GM06990 (cell line): ENCODE results near the gene ANKRD33B.

Experiments used
- DNase-seq: peaks from one replicate; pipeline ENCODE4 v3.0.0-alpha.2; 2011; ENCODE audit not compliant: insufficient read length; ENCODE audit errors: extremely low read depth
- H3K27me3 ChIP-seq: replicated peaks from 2 replicates; pipeline ENCODE4 v1.6.0; 2011; ENCODE audit warnings: low read length; ENCODE audit not compliant: control insufficient read depth, insufficient read depth
- H3K36me3 ChIP-seq: 2 replicates; pipeline ENCODE4 v1.5.1; 2011; ENCODE audit warnings: low read length; ENCODE audit not compliant: control insufficient read depth, insufficient read depth
- H3K4me3 ChIP-seq: replicated peaks from 2 replicates; pipeline ENCODE4 v1.5.1; 2011; ENCODE audit warnings: low read depth, mild to moderate bottlenecking, control low read depth, low read length
- TF ChIP-seq, protein P1 (sequence below): IDR thresholded peaks from 2 replicates; pipeline ENCODE4 v1.5.1; 2011; ENCODE audit warnings: low read length, control low read depth, mild to moderate bottlenecking, inconsistent platforms; ENCODE audit not compliant: insufficient read depth, poor library complexity, severe bottlenecking

ANKRD33B gene

DNA sequence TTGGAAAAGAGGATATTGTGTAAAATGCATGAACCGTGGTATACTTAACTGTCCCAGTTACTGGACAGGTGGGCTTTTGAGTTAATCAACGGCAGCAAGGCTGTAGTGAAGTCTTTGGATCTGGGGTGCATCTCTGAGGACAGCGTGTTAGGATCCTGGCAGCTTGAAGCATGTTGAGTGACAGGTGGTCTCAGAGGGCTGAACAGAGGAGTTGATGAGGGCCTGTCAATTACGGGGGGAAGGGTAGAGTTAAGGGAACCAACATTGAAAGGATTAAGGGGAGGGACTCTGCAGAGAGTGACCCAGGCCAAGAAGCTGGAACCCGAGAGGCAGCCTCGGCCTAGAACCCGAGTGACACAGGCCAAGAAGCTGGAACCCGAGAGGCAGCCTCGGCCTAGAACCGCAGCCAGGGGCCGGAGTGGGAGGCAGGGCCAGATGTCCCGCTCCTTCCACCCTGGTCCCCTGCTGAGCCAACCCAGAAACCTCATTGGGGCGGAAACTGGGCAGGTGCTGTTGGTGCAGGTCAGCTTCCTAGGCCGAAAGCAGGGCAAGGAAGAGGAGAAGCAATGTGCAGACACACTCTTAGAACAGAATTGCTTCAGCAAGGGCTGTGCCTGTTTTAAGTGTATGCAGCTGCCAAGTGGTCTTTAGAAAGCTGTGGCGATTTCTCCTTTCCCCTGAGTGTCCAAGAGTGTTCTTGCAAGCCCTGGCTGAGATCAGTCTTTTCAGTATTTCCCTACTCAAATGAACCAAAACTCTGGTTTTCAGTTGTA lies 62.0 kb downstream of the ANKRD33B start:
- H3K27me3 ChIP-seq, result no peaks in the 10 kb centered on the region
- TF ChIP-seq, protein P1, sequence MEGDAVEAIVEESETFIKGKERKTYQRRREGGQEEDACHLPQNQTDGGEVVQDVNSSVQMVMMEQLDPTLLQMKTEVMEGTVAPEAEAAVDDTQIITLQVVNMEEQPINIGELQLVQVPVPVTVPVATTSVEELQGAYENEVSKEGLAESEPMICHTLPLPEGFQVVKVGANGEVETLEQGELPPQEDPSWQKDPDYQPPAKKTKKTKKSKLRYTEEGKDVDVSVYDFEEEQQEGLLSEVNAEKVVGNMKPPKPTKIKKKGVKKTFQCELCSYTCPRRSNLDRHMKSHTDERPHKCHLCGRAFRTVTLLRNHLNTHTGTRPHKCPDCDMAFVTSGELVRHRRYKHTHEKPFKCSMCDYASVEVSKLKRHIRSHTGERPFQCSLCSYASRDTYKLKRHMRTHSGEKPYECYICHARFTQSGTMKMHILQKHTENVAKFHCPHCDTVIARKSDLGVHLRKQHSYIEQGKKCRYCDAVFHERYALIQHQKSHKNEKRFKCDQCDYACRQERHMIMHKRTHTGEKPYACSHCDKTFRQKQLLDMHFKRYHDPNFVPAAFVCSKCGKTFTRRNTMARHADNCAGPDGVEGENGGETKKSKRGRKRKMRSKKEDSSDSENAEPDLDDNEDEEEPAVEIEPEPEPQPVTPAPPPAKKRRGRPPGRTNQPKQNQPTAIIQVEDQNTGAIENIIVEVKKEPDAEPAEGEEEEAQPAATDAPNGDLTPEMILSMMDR, result no peak
- DNase-seq, result no peak
- H3K36me3 ChIP-seq, result peaks cover 9% of the 10 kb centered on the region
- H3K4me3 ChIP-seq, result no peak overlapping the region

GRCh38 chr5:10626473-10627013 lies 62.7 kb downstream of the ANKRD33B start:
- no peak overlapping the region for H3K4me3 ChIP-seq
- H3K27me3 ChIP-seq, result no peaks in the 10 kb centered on the region
- no peak for DNase-seq
- TF ChIP-seq, protein P1, result peak; percentile 8
- H3K36me3 ChIP-seq, result peaks cover 9% of the 10 kb centered on the region

GRCh38 chr5:10627160-10627701 lies 63.4 kb downstream of the ANKRD33B start:
- Histone ChIP-seq H3K36me3 (peaks cover 9% of the 10 kb centered on the region), H3K27me3 (no peaks in the 10 kb centered on the region), H3K4me3 (peak overlapping the region; percentile 42)
- TF ChIP-seq, protein P1, result no peak
- DNase-seq, result no peak

- H3K4me3 ChIP-seq, result no peak overlapping the region
- H3K27me3 ChIP-seq, result no peaks in the 10 kb centered on the region
- H3K36me3 ChIP-seq, result peaks cover 4% of the 10 kb centered on the region; the same call in 1 of the 2 replicates
- no peak for DNase-seq
- TF ChIP-seq, protein P1, result no peak
Observed at GRCh38 chr5:10628601-10629000, 64.7 kb downstream of the ANKRD33B start.

- Histone ChIP-seq H3K36me3 (peaks cover 2% of the 10 kb centered on the region; the same call in 1 of the 2 replicates), H3K27me3 (no peaks in the 10 kb centered on the region), H3K4me3 (no peak overlapping the region)
- no peak for DNase-seq
- TF ChIP-seq, protein P1, result no peak
Observed at GRCh38 chr5:10629682-10630081, 65.8 kb downstream of the ANKRD33B start.
